GM19238 (cell line): ENCODE results near the gene HMGB3.
"Not testable (repeated sequence)": the region's sequence is repeated elsewhere in the genome, so short reads cannot be mapped to it uniquely, and the experiment has no call there.

Source experiments
- DNase-seq: peaks from one replicate; pipeline ENCODE4 v3.0.0; 2011; ENCODE audit warnings: low spot score; ENCODE audit not compliant: insufficient read length

The HMGB3 gene

GRCh38 chrX:150982788-150983520 lies at the start of gene HMGB3:
Gene HMGB3, plus strand, starts transcription at chrX:150983335. Its CDS starts 2,265 bp downstream, at chrX:150985600.
- DNase-seq: peak; percentile 86

- DNase-seq: no peak
These were observed 49.2 kb upstream of the HMGB3 start for GRCh38 chrX:150933945-150934350.

- DNase-seq: no peak
These were observed 48.7 kb upstream of the HMGB3 start for GRCh38 chrX:150934453-150934852.

GRCh38 chrX:150935467-150935866 lies 47.7 kb upstream of the HMGB3 start:
- DNase-seq: no peak

- no peak for DNase-seq
These were observed 46.6 kb upstream of the HMGB3 start for GRCh38 chrX:150936556-150936955.

- no peak for DNase-seq
These were observed 42.2 kb upstream of the HMGB3 start for GRCh38 chrX:150940844-150941495.

GRCh38 chrX:150941580-150941979 lies 41.6 kb upstream of the HMGB3 start:
- no peak for DNase-seq

GRCh38 chrX:150942942-150943594 lies 40.1 kb upstream of the HMGB3 start:
- DNase-seq: no peak

- DNase-seq: no peak
These were observed 38.9 kb upstream of the HMGB3 start for GRCh38 chrX:150944233-150944632.

- no peak for DNase-seq
These were observed 28.2 kb upstream of the HMGB3 start for GRCh38 chrX:150954951-150955350.

- no peak for DNase-seq
These were observed 27.5 kb upstream of the HMGB3 start for GRCh38 chrX:150955590-150955989.

GRCh38 chrX:150958177-150958576 lies 25.0 kb upstream of the HMGB3 start:
- no peak for DNase-seq

- no peak for DNase-seq
These were observed 23.6 kb upstream of the HMGB3 start for GRCh38 chrX:150959557-150959956.

- DNase-seq: no peak
These were observed 21.5 kb upstream of the HMGB3 start for GRCh38 chrX:150961631-150962030.

GRCh38 chrX:150964416-150964815 lies 18.7 kb upstream of the HMGB3 start:
- not testable (repeated sequence) for DNase-seq

GRCh38 chrX:150966235-150966634 lies 16.9 kb upstream of the HMGB3 start:
- DNase-seq: no peak

GRCh38 chrX:150966742-150967141 lies 16.4 kb upstream of the HMGB3 start:
- DNase-seq: no peak

- no peak for DNase-seq
These were observed 15.3 kb upstream of the HMGB3 start for GRCh38 chrX:150967786-150968185.

GRCh38 chrX:150968862-150969720 lies 14.0 kb upstream of the HMGB3 start:
- DNase-seq: no peak

GRCh38 chrX:150972450-150972849 lies 10.7 kb upstream of the HMGB3 start:
- no peak for DNase-seq

GRCh38 chrX:150975655-150976390 lies 7.3 kb upstream of the HMGB3 start:
- no peak for DNase-seq
